Mucosa of stomach (tissue), 1 donor: ENCODE results near the gene ACSS2.
"Not testable (repeated sequence)": the region's sequence is repeated elsewhere in the genome, so short reads cannot be mapped to it uniquely, and the experiment has no call there.

Experiments used
- H3K27me3 ChIP-seq: one replicate; pipeline ENCODE4 v1.7.0; 2013; ENCODE audit warnings: mild to moderate bottlenecking, low read length; ENCODE audit not compliant: control insufficient read depth, insufficient read depth
- H3K36me3 ChIP-seq: one replicate; pipeline ENCODE4 v1.7.0; 2013; ENCODE audit warnings: low read length; ENCODE audit not compliant: control insufficient read depth, insufficient read depth
- H3K4me1 ChIP-seq: one replicate; pipeline ENCODE4 v1.7.0; 2013; ENCODE audit warnings: mild to moderate bottlenecking, low read length; ENCODE audit not compliant: control insufficient read depth, insufficient read depth
- H3K4me3 ChIP-seq: one replicate; pipeline ENCODE4 v1.7.0; 2013; ENCODE audit warnings: low read length
- H3K9ac ChIP-seq: one replicate; pipeline ENCODE4 v1.7.0; 2013; ENCODE audit warnings: mild to moderate bottlenecking, low read length, moderate library complexity
- H3K9me3 ChIP-seq: one replicate; pipeline ENCODE4 v1.7.0; 2013; ENCODE audit warnings: mild to moderate bottlenecking, low read length, moderate library complexity; ENCODE audit not compliant: control insufficient read depth
- donor health status: Pancreatic carcinoma.

Gene ACSS2

DNA sequence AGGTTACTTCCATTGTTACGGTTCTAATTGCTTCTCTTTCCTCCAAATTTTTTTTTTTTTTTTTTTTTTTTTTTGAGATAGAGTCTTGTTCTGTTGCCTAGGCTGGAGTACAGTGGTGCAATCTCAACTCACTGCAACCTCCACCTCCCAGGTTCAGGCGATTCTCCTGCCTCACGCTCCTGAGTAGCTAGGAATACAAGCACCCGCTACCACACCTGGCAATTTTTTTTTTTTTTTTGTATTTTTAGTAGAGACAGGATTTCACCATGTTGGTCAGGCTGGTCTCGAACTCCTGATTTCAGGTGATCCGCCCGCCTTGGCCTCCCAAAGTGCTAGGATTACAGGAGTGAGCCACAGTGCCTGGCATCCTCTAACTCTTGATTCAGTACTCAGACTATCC is 4.6 kb downstream of the ACSS2 start:
- not testable (repeated sequence) for H3K27me3 ChIP-seq, H3K9me3 ChIP-seq, H3K36me3 ChIP-seq, H3K9ac ChIP-seq, H3K4me3 ChIP-seq
- peaks cover 19% of the 10 kb centered on the region for H3K4me1 ChIP-seq

- H3K4me3 ChIP-seq = no peak overlapping the region
- H3K4me1 ChIP-seq = peaks cover 23% of the 10 kb centered on the region
- H3K9ac ChIP-seq = no peak overlapping the region
- H3K27me3 ChIP-seq = no peaks in the 10 kb centered on the region
- no peaks in the 10 kb centered on the region for H3K36me3 ChIP-seq
- no peaks in the 10 kb centered on the region for H3K9me3 ChIP-seq
Observed at GRCh38 chr20:34881689-34882088, 5.3 kb downstream of the ACSS2 start.

- no peaks in the 10 kb centered on the region for H3K36me3 ChIP-seq
- H3K27me3 ChIP-seq = no peaks in the 10 kb centered on the region
- H3K4me3 ChIP-seq = no peak overlapping the region
- H3K4me1 ChIP-seq = peaks cover 18% of the 10 kb centered on the region
- H3K9me3 ChIP-seq = no peaks in the 10 kb centered on the region
- no peak overlapping the region for H3K9ac ChIP-seq
Observed at GRCh38 chr20:34883087-34883688, 6.8 kb downstream of the ACSS2 start.

GRCh38 chr20:34883809-34884208 is 7.4 kb downstream of the ACSS2 start:
- Histone ChIP-seq H3K36me3 (no peaks in the 10 kb centered on the region), H3K4me3 (no peak overlapping the region), H3K9me3 (no peaks in the 10 kb centered on the region), H3K4me1 (peaks cover 22% of the 10 kb centered on the region), H3K9ac (no peak overlapping the region), H3K27me3 (no peaks in the 10 kb centered on the region)

- no peaks in the 10 kb centered on the region for H3K9me3 ChIP-seq
- no peak overlapping the region for H3K9ac ChIP-seq
- H3K4me1 ChIP-seq = peaks cover 22% of the 10 kb centered on the region
- no peaks in the 10 kb centered on the region for H3K36me3 ChIP-seq
- H3K4me3 ChIP-seq = no peak overlapping the region
- H3K27me3 ChIP-seq = no peaks in the 10 kb centered on the region
Observed at GRCh38 chr20:34884260-34884659, 7.8 kb downstream of the ACSS2 start.

DNA sequence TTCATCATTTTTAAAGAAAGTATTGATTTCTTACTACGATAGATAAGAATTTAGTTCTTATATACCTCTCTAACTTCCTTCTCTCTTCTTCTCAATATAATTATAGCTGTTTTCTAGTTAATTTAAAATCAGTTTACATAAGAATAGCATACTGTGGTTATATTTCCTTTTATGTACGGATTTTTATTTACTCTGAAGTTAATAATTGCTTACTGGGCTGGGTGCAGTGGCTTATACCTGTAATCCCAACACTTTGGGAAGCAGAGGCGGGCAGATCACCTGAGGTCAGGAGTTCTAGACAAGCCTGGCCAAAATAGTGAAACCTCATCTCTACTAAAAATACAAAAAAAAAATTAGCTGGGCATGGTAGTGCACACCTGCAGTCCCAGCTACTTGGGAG is 9.7 kb downstream of the ACSS2 start:
- Histone ChIP-seq H3K9ac (no peak overlapping the region), H3K4me1 (peaks cover 31% of the 10 kb centered on the region), H3K9me3 (no peaks in the 10 kb centered on the region), H3K27me3 (no peaks in the 10 kb centered on the region), H3K36me3 (no peaks in the 10 kb centered on the region), H3K4me3 (no peak overlapping the region)

- Histone ChIP-seq H3K4me3 (no peak overlapping the region), H3K36me3 (no peaks in the 10 kb centered on the region), H3K4me1 (peaks cover 37% of the 10 kb centered on the region), H3K9ac (no peak overlapping the region), H3K9me3 (no peaks in the 10 kb centered on the region), H3K27me3 (no peaks in the 10 kb centered on the region)
Observed at GRCh38 chr20:34887023-34887422, 10.6 kb downstream of the ACSS2 start.

GRCh38 chr20:34888468-34888867 is 12.1 kb downstream of the ACSS2 start:
- Histone ChIP-seq H3K9me3 (no peaks in the 10 kb centered on the region), H3K9ac (no peak overlapping the region), H3K4me3 (no peak overlapping the region), H3K27me3 (no peaks in the 10 kb centered on the region), H3K4me1 (peaks cover 40% of the 10 kb centered on the region), H3K36me3 (no peaks in the 10 kb centered on the region)

DNA sequence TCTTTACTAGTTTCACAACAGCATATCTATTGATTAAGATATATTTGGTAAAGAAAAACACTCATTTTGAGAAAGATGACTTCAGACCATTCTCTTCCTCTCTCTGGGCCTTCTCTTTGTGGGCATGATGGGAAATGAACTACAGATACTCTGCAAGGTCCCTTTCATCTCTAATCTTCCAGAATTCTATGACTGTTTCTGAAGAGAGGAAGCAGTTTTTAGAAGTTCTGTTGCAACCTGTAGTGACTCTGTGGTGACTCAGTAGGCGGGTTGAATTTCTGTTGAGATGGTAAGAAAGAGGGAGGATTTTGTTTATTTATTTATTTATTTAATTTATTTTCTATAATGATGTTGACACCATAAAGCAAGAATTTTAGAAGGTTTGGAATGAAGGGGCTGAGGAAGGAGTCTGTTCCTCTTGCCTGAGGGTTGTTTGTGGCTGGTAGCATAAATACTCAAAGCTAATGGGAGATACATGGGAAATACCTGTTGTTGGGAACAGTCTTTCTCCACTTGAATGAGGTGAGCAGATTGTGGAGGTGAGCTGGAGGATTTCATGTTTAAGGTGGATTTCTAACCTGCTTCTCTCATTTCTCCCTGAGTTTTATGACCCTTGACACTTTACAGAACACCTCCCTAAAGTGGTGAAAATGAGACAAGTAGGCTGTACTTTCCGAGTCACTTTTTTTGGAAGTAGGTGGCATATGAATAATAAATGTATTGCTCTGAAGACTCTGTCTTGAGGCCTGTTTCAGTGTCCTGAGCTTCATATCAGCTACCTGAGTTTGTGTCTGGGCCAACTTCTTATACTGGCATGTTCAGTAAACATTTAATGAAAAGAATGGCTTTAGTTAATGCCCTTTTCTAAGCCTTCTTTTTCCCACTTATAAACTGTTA is 15.0 kb downstream of the ACSS2 start:
- no peak overlapping the region for H3K9ac ChIP-seq
- H3K36me3 ChIP-seq = no peaks in the 10 kb centered on the region
- H3K4me3 ChIP-seq = no peak overlapping the region
- peaks cover 32% of the 10 kb centered on the region for H3K4me1 ChIP-seq
- H3K9me3 ChIP-seq = no peaks in the 10 kb centered on the region
- no peaks in the 10 kb centered on the region for H3K27me3 ChIP-seq

DNA sequence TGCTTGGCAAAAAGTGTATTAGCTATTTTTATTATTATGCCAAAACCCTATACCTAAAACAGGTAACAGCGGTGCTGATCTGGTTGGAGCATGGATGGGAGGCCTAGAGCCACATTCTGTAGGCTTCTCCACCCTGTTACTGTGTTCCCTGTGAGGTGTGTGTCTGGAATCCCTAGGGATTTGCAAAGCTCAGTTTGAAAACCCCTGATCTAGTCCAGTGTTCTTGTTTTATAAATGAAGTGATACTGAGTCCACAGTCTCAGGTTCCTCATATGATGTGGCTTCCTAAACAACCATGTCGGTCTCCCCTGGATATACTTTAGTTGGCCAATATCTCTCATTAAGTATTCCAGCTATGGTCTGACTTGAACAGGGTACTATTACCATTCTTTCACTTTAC is 16.3 kb downstream of the ACSS2 start:
- H3K4me1 ChIP-seq = peaks cover 32% of the 10 kb centered on the region
- no peaks in the 10 kb centered on the region for H3K36me3 ChIP-seq
- H3K9ac ChIP-seq = no peak overlapping the region
- H3K27me3 ChIP-seq = no peaks in the 10 kb centered on the region
- H3K4me3 ChIP-seq = no peak overlapping the region
- no peaks in the 10 kb centered on the region for H3K9me3 ChIP-seq

DNA sequence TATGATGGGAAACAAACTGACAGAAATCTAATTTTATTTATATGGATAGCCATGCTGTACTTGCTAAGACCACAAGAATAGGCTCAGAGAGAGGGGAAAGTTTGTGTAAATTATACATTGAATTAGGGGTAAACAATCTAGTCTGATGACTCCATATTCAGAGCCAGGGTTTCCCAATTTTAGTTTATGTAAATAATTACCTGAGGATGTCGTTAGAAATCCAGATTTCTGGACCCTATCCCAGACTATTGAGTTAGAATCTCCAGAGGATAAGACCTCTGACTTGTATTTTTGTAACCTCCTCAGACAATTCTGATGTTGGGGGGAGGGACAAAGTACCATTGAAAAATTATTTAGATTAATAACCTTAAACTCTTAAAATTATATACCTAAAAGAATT is 18.3 kb downstream of the ACSS2 start:
- Histone ChIP-seq H3K4me3 (no peak overlapping the region), H3K4me1 (peaks cover 24% of the 10 kb centered on the region), H3K36me3 (no peaks in the 10 kb centered on the region), H3K9ac (no peak overlapping the region), H3K27me3 (no peaks in the 10 kb centered on the region), H3K9me3 (no peaks in the 10 kb centered on the region)

DNA sequence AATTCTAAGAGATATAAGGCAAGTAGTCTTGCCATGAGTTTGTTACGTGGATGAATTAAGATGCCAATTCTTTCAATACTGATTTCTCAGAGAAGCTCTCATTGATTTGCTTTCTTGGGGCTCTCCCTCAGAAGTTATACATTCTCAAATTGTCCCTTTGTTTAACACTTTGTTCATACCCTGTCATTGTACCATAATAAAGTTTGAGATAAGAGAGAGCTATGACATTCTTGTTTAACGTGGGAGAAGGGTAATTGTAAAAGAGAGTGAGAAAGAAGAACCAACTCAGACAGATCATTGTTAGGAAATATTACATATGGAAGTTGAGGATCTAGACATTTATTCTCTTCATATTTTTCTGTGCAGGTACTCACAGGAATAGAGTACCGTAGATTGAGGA is 19.1 kb downstream of the ACSS2 start:
- no peak overlapping the region for H3K4me3 ChIP-seq
- H3K36me3 ChIP-seq = no peaks in the 10 kb centered on the region
- no peak overlapping the region for H3K9ac ChIP-seq
- peaks cover 17% of the 10 kb centered on the region for H3K4me1 ChIP-seq
- H3K9me3 ChIP-seq = no peaks in the 10 kb centered on the region
- no peaks in the 10 kb centered on the region for H3K27me3 ChIP-seq
